K562 (cell line): ENCODE measurements around the gene PIEZO2. TPM values are rescaled to one million over a fixed set of nuclear protein-coding genes. Genes with fewer than 3 reads are reported as not detected.

Source experiments
- ATAC-seq: fragments of 200-7000 bp; cut with Tn5 transposase; 3 replicates; pipeline ENCODE4 v1.9.1; 2020; ENCODE audit warnings: moderate library complexity
- BruUV-seq: library from RNA; stranded (reverse); fragments of 400-500 nt; replicated peaks from 2 replicates; lab custom pipeline; 2021; lab: Mats Ljungman, UMichigan
- CTCF ChIA-PET: fragments of 300-600 bp; formaldehyde crosslinking; extraction: SDS; loops from one replicate; lab custom pipeline; 2021; ENCODE audit warnings: low intra/inter-chr PET ratio; lab: Yijun Ruan, JAX
- POLR2A ChIA-PET: fragments of 300-600, 350-650 bp; sonication (Branson Sonifier 250); formaldehyde crosslinking; extraction: SDS; loops from one replicate; lab custom pipeline; 2021; ENCODE audit warnings: antibody characterized with exemption, inconsistent platforms; lab: Yijun Ruan, JAX
- DNase-seq, 4 experiments: peaks; one replicate each; pipeline versions ENCODE4 v3.0.0 to v3.0.0-alpha.2; 2011 to 2018; ENCODE audit warnings: low spot score in 3 of 4, mixed read lengths in 3 of 4; ENCODE audit errors: extremely low read depth in 1 of 4
- FAIRE-seq: peaks from 2 replicates; lab custom pipeline; 2011; peaks lifted over from hg19 to GRCh38; lab: Jason Lieb, UNC
- H2AFZ ChIP-seq: 2 replicates; pipeline ENCODE4 v1.6.0; 2011; ENCODE audit warnings: low read depth, low read length, control low read depth, inconsistent platforms
- H3K27ac ChIP-seq: fragments of 200-600 bp; 3 replicates; pipeline ENCODE4 v1.8.0; 2011; ENCODE audit warnings: low read depth, mild to moderate bottlenecking, control low read depth, inconsistent platforms, low read length, moderate library complexity, mixed read lengths; ENCODE audit errors: extremely low read depth
- H3K27me3 ChIP-seq, 2 experiments: fragments of 300-600 bp in 1 of 2; 2 replicates in 1 of 2; 3 replicates in 1 of 2; pipeline versions ENCODE4 v1.6.0 to v1.8.0; 2011; ENCODE audit warnings: inconsistent platforms in 2 of 2, low read length in 2 of 2, mild to moderate bottlenecking in 1 of 2, mixed read lengths in 1 of 2, moderate library complexity in 1 of 2; ENCODE audit not compliant: control insufficient read depth in 2 of 2, insufficient read depth in 2 of 2
- H3K36me3 ChIP-seq: fragments of 300-600 bp; 3 replicates; pipeline ENCODE4 v1.8.0; 2011; ENCODE audit warnings: mild to moderate bottlenecking, low read length, inconsistent platforms; ENCODE audit not compliant: control insufficient read depth, insufficient read depth
- H3K4me1 ChIP-seq, 2 experiments: fragments of 200-600 bp in 1 of 2; replicated peaks in 1 of 2; 2 replicates in 1 of 2; 3 replicates in 1 of 2; pipeline versions ENCODE4 v1.5.1 to v1.8.0; 2011; ENCODE audit warnings: inconsistent platforms in 2 of 2, low read length in 2 of 2, mild to moderate bottlenecking in 1 of 2, mixed read lengths in 1 of 2, moderate library complexity in 1 of 2; ENCODE audit not compliant: control insufficient read depth in 2 of 2, insufficient read depth in 2 of 2
- H3K4me2 ChIP-seq: 2 replicates; pipeline ENCODE4 v1.6.1; 2011; ENCODE audit warnings: low read length, control low read depth, inconsistent platforms, mixed read lengths; ENCODE audit not compliant: insufficient read depth
- H3K4me3 ChIP-seq: fragments of 200-600 bp; sonication (generic), shearing (Covaris generic); 2 replicates; pipeline ENCODE4 v1.5.1; 2016; ENCODE audit warnings: control low read depth, inconsistent platforms
- H3K79me2 ChIP-seq: fragments of 200-600 bp; 3 replicates; pipeline ENCODE4 v1.8.0; 2011; ENCODE audit warnings: low read length, inconsistent platforms; ENCODE audit not compliant: control insufficient read depth, insufficient read depth
- H3K9ac ChIP-seq, 2 experiments: 2 replicates each; pipeline versions ENCODE4 v1.6.0 to v1.6.1; 2011; ENCODE audit warnings: low read depth in 2 of 2, low read length in 2 of 2, control low read depth in 1 of 2, inconsistent platforms in 1 of 2, mild to moderate bottlenecking in 1 of 2, mixed read lengths in 1 of 2; ENCODE audit not compliant: insufficient read depth in 1 of 2
- H3K9me1 ChIP-seq: one replicate; pipeline ENCODE4 v1.6.0; 2011; ENCODE audit warnings: inconsistent platforms, mild to moderate bottlenecking, low read length, moderate library complexity; ENCODE audit not compliant: control insufficient read depth, insufficient read depth
- H3K9me3 ChIP-seq: replicated peaks from 2 replicates; pipeline ENCODE4 v1.5.1; 2011; ENCODE audit warnings: low read depth, low read length, inconsistent platforms; ENCODE audit not compliant: control insufficient read depth, insufficient read depth
- H4K20me1 ChIP-seq: replicated peaks from 2 replicates; pipeline ENCODE4 v1.6.1; 2011; ENCODE audit warnings: low read length, inconsistent platforms, mixed read lengths; ENCODE audit not compliant: control insufficient read depth, insufficient read depth
- ESRRB ChIP-seq: fragments of 250-450 bp; sonication (Bioruptor Pico); IDR thresholded peaks from 2 replicates; pipeline ENCODE4 v1.5.0; 2020; ENCODE audit warnings: mild to moderate bottlenecking, moderate library complexity, borderline replicate concordance
- MCM2 ChIP-seq: fragments of 450-650 bp; IDR thresholded peaks from 2 replicates; pipeline ENCODE4 v1.6.1; 2017; ENCODE audit warnings: low read depth, mild to moderate bottlenecking
- NCOA6 ChIP-seq: fragments of 450-650 bp; IDR thresholded peaks from 2 replicates; pipeline ENCODE4 v1.6.1; 2017; ENCODE audit warnings: mild to moderate bottlenecking
- SMAD1 ChIP-seq: fragments of 150-350 bp; IDR thresholded peaks from 2 replicates; pipeline ENCODE4 v1.6.1; 2014; ENCODE audit warnings: low read length, low read depth; ENCODE audit not compliant: partially characterized antibody
- SRF ChIP-seq, 2 experiments: fragments of 250-450, 450-650 bp in 1 of 2; sonication (Bioruptor Pico) in 1 of 2; sonication (generic) in 1 of 2; formaldehyde crosslinking; IDR thresholded peaks; 2 replicates each; pipeline versions ENCODE4 v1.5.0 to v1.5.1; 2020 to 2022; ENCODE audit warnings: mild to moderate bottlenecking in 1 of 2, missing genetic modification reagents in 1 of 2
- TBL1XR1 ChIP-seq, 2 experiments: IDR thresholded peaks; 2 replicates each; pipeline ENCODE4 v1.6.1; 2012; ENCODE audit warnings: improper control_type of control experiment in 2 of 2, low read length in 2 of 2, mild to moderate bottlenecking in 1 of 2
- ZNF347 ChIP-seq: fragments of 450-650 bp; formaldehyde crosslinking; IDR thresholded peaks from 2 replicates; pipeline ENCODE4 v1.4.0; 2020; ENCODE audit warnings: low read depth, mild to moderate bottlenecking, moderate library complexity
- ZNF780A ChIP-seq: fragments of 250-450 bp; sonication (Bioruptor Pico); IDR thresholded peaks from 2 replicates; pipeline ENCODE4 v1.5.0; 2021; ENCODE audit warnings: mild to moderate bottlenecking
- WGBS: fragments of 100-300 bp; shearing (Covaris generic); methylation state at CpG from one replicate; pipeline ENCODE4 v1.1.6; 2016; ENCODE audit warnings: low coverage, mixed read lengths; ENCODE audit not compliant: insufficient coverage; ENCODE audit errors: missing lambda C conversion rate; 5-methylcytosine and 5-hydroxymethylcytosine counted together
- in situ Hi-C: fragments of 300-500 bp; cut with MboI; formaldehyde crosslinking; loops from 4 replicates; pipeline ENCODE4 v1.15.0; 2018; ENCODE audit warnings: inconsistent platforms, mixed read lengths
- intact Hi-C: fragments of 100-400 bp; cut with micrococcal nuclease; formaldehyde crosslinking; loops from 2 replicates; pipeline ENCODE4 v1.14.2; 2022
- polyA plus RNA-seq, 8 experiments: library from polyadenylated mRNA; depleted of rRNA in 4 of 8; stranded (reverse) in 5 of 8; unstranded in 3 of 8; fragments of >200 nt; fragmentation: Nextera tagmentation in 2 of 8; fragmentation: Illumina TruSeq in 1 of 8; extraction: Ambion mirVana in 2 of 8; extraction: Trizol in 1 of 8; gene quantifications; 2 replicates each; pipeline versions ENCODE4 v1.2.1 to v1.2.3, GENCODE V29; 2011 to 2014; ENCODE audit warnings: inconsistent platforms in 1 of 8, missing spikeins in 1 of 8
- total RNA-seq, 7 experiments: library from RNA; depleted of rRNA in 6 of 7; stranded (reverse); fragments of >200 nt in 6 of 7; fragmentation: Illumina TruSeq in 2 of 7; extraction: Trizol in 2 of 7; gene quantifications; 2 replicates each; pipeline versions ENCODE4 v1.2.1 to v1.2.3, GENCODE V29; 2011 to 2021; ENCODE audit warnings: low replicate concordance in 1 of 7
- TF ChIP-seq, protein P1 (sequence below): fragments of 450-650 bp; IDR thresholded peaks from 2 replicates; pipeline ENCODE4 v1.6.1; 2016; ENCODE audit warnings: low read depth, mild to moderate bottlenecking, moderate library complexity

Gene PIEZO2
- total and polyA plus RNA-seq, 9 of the 15 experiments (the other 6 are each of a cell fraction or from before 2014, with no cell fraction given): 0.54 to 4.1 (median 2.0) TPM

DNA sequence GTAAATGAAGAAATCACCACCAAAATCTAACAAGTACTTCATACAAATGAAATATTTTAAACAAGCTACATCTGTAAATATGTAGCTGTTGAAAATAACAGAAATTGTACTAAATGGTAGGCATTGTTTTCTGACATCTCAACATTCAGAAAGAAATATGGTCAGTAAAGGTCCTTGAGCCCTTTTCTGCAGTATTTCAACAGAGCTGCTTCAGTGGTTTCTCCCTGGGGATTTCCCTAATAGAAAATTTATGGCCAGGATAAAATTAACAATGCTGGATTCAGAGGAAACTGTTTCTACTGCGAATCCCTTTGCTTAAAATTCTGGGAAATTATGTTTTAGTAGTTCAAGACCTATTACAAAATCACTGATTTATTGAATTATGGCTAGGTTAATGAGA is 256.6 kb downstream of the PIEZO2 start:
- H4K20me1 ChIP-seq: no peaks in the 10 kb centered on the region
- H3K27ac ChIP-seq: no peak overlapping the region
- WGBS: 0% methylated on average over 1 of the region's 1 CpG
- H3K27me3 ChIP-seq: no peaks in the 10 kb centered on the region; a peak in 1 of 5 replicates
- TF ChIP-seq SMAD1 (no peak), ZNF347 (CRISPR knock-in tag) (no peak), ZNF780A (CRISPR knock-in tag) (no peak), SRF (CRISPR knock-in tag; IDR thresholded peaks at IDR 0.05) (no peak), ESRRB (CRISPR knock-in tag) (no peak), NCOA6 (no peak), TBL1XR1 (IDR thresholded peaks at IDR 0.05; ENCODE audit: low read length in 2 of 2) (no peak), MCM2 (no peak)
- TF ChIP-seq, protein P1, sequence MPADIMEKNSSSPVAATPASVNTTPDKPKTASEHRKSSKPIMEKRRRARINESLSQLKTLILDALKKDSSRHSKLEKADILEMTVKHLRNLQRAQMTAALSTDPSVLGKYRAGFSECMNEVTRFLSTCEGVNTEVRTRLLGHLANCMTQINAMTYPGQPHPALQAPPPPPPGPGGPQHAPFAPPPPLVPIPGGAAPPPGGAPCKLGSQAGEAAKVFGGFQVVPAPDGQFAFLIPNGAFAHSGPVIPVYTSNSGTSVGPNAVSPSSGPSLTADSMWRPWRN: no peak
- no peak overlapping the region for H3K4me3 ChIP-seq
- no peaks in the 10 kb centered on the region for H3K9me1 ChIP-seq
- H3K4me2 ChIP-seq: no peak overlapping the region
- no peaks in the 10 kb centered on the region for H3K9me3 ChIP-seq
- in situ Hi-C loops (no loop called here), intact Hi-C loops (no loop called here)
- no peaks in the 10 kb centered on the region for H3K79me2 ChIP-seq
- FAIRE-seq (no peak), ATAC-seq (no peak), DNase-seq (no peak)
- POLR2A ChIA-PET: no interaction called here
- no peak overlapping the region for H3K9ac ChIP-seq
- H2AFZ ChIP-seq: no peak overlapping the region
- no peaks in the 10 kb centered on the region for H3K36me3 ChIP-seq
- no peaks in the 10 kb centered on the region for H3K4me1 ChIP-seq
- BruUV-seq: no TSS peak
- CTCF ChIA-PET: no interaction called here
